Panc1 (cell line): ENCODE data around the gene SBNO2. TPM values are rescaled to one million over a fixed set of nuclear protein-coding genes. Genes with fewer than 3 reads are reported as not detected.
A peak's percentile ranks its signal among the peaks of the same experiment; 100 is the strongest.

ENCODE experiments used
- ATAC-seq: fragments of 200-7000 bp; cut with Tn5 transposase; 2 replicates; pipeline ENCODE4 v1.9.1; 2020; ENCODE audit warnings: mild to moderate bottlenecking, moderate library complexity
- BruUV-seq: library from RNA; stranded (reverse); fragments of 400-500 nt; replicated peaks from 2 replicates; lab custom pipeline; 2021; lab: Mats Ljungman, UMichigan
- CTCF ChIA-PET: fragments of 300-600 bp; sonication (Branson Sonifier 250); formaldehyde crosslinking; loops from one replicate; lab custom pipeline; 2022; ENCODE audit warnings: antibody characterized with exemption; lab: Charles Lee
- POLR2A ChIA-PET: fragments of 300-600 bp; sonication (Branson Sonifier 250); formaldehyde crosslinking; loops from one replicate; lab custom pipeline; 2022; ENCODE audit warnings: antibody characterized with exemption; lab: Charles Lee
- DNase-seq: peaks from one replicate; pipeline ENCODE4 v3.0.0-alpha.2; 2010; ENCODE audit warnings: low read depth, low spot score
- H3K27ac ChIP-seq: 2 replicates; pipeline ENCODE4 v1.5.1; 2011; ENCODE audit warnings: mild to moderate bottlenecking, low read length, inconsistent platforms
- H3K27me3 ChIP-seq: fragments of 200-500 bp; sonication (Bioruptor generic); 2 replicates; pipeline ENCODE4 v1.6.0; 2014; ENCODE audit warnings: low read length, inconsistent platforms; ENCODE audit not compliant: control insufficient read depth, insufficient read depth
- H3K36me3 ChIP-seq: fragments of 200-500 bp; sonication (Bioruptor generic); 2 replicates; pipeline ENCODE4 v1.5.1; 2014; ENCODE audit warnings: inconsistent platforms, mild to moderate bottlenecking, low read length, moderate library complexity; ENCODE audit not compliant: control insufficient read depth, insufficient read depth
- H3K4me1 ChIP-seq: 2 replicates; pipeline ENCODE4 v1.5.1; 2011; ENCODE audit warnings: inconsistent platforms, mild to moderate bottlenecking, low read length, moderate library complexity; ENCODE audit not compliant: control insufficient read depth, insufficient read depth
- H3K4me3 ChIP-seq, 2 experiments: 2 replicates each; pipeline ENCODE4 v1.5.1; 2011 to 2012; ENCODE audit warnings: low read depth in 2 of 2, low read length in 2 of 2, mild to moderate bottlenecking in 2 of 2, inconsistent platforms in 1 of 2, moderate library complexity in 1 of 2
- H3K9me3 ChIP-seq: fragments of 200-500 bp; sonication (Bioruptor generic); 2 replicates; pipeline ENCODE4 v1.5.1; 2014; ENCODE audit warnings: low read depth, mild to moderate bottlenecking, inconsistent platforms, low read length, moderate library complexity; ENCODE audit not compliant: control insufficient read depth, insufficient read depth
- POLR2AphosphoS5 ChIP-seq: IDR thresholded peaks from 2 replicates; pipeline ENCODE4 v1.6.1; 2012; ENCODE audit warnings: mild to moderate bottlenecking, low read depth, low read length, moderate library complexity
- SIN3A ChIP-seq: IDR thresholded peaks from 2 replicates; pipeline ENCODE4 v1.6.1; 2012; ENCODE audit warnings: low read depth, mild to moderate bottlenecking, low read length, moderate library complexity, borderline replicate concordance; ENCODE audit not compliant: insufficient read depth
- TCF7L2 ChIP-seq: IDR thresholded peaks from 2 replicates; pipeline ENCODE4 v1.6.1; 2011; ENCODE audit warnings: mild to moderate bottlenecking, low read depth, low read length, inconsistent platforms
- in situ Hi-C: cut with HindIII; loops from 2 replicates; pipeline ENCODE4 v1.10.0; 2016; ENCODE audit warnings: low sequenced_read_pairs, low pct_unique_long_range_greater_than_20kb
- intact Hi-C: fragments of 100-400 bp; cut with micrococcal nuclease; formaldehyde crosslinking; loops from one replicate; pipeline ENCODE4 v1.10.0; 2022; ENCODE audit not compliant: unreplicated experiment
- total RNA-seq: library from RNA; stranded (reverse); gene quantifications from one replicate; pipeline ENCODE4 v1.2.1, GENCODE V29; 2021; ENCODE audit not compliant: unreplicated experiment
- TF ChIP-seq, protein P1 (sequence below): fragments of 450-650 bp; IDR thresholded peaks from 2 replicates; pipeline ENCODE4 v1.5.1; 2017; ENCODE audit warnings: mild to moderate bottlenecking
- TF ChIP-seq, protein P2 (sequence below), 2 experiments: IDR thresholded peaks; 2 replicates each; pipeline ENCODE4 v1.6.1; 2011 to 2012; ENCODE audit warnings: low read depth in 2 of 2, control low read depth in 1 of 2, low read length in 1 of 2, mild to moderate bottlenecking in 1 of 2, moderate library complexity in 1 of 2; ENCODE audit not compliant: insufficient read depth in 1 of 2

Gene SBNO2
- total RNA-seq, 1 experiment from 2014 or later: 101 TPM

DNA sequence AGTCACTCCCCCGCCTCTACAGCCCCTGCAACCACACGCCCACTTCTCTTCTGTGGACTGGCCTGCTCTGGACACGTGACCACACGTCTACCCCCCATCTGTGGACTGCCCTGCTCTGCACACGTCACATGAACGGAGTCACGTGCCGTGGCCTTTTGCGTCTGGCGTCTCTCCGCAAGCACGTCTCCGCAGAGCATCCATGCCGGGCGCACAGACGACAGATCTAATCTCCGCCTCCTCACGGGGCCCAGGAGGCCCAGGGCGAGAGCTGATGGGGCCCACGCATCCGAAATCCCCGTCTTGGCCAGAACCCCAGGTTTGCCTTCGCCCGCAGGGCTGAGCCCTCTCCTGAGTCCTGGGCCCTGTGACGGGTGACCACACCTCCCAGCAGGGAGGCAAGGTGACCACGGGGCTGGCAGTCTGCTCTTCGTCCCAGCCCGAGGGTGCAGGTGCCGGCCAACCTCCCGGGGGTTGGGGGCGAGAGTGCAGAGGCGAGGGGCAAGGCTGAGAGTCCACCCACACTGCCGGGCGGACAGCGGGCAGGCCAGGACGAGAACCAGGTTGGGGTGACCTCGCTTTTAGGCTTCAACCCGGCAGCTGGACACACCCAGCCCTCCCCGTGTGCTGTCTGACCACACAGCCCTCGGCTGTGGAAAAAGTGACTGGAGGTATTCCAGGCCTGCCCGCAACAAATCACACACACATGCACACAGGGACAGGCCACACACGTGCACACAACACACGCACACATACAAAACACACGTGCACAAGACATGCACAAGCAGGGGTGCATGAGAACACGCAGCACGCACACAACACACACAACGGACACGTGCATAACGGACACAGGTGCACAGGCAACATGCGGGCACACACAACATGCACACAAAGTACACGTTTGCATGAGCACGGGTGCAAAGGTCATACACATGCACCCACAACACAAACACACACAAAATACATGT is 3.9 kb downstream of the SBNO2 start:
- DNase-seq (no peak), ATAC-seq (peak; percentile 19)
- Histone ChIP-seq H3K4me3 (peak overlapping the region; percentile 66 to 73), H3K27ac (peak overlapping the region; percentile 94), H3K4me1 (peaks cover 21% of the 10 kb centered on the region), H3K36me3 (peaks cover 3% of the 10 kb centered on the region; the same call in 1 of the 2 replicates), H3K27me3 (no peaks in the 10 kb centered on the region), H3K9me3 (no peaks in the 10 kb centered on the region)
- no TSS peak for BruUV-seq
- ChIA-PET CTCF (no interaction called here), POLR2A (no interaction called here)
- in situ Hi-C loops: no loop called here
- intact Hi-C loops: no loop called here
- TF ChIP-seq POLR2AphosphoS5 (peak; percentile 73), SIN3A (peak; percentile 43; the same call in 1 of the 2 replicates), TCF7L2 (0 out of 2 replicates have a peak, but pooled peaks have one; percentile 37)
- TF ChIP-seq, protein P1, sequence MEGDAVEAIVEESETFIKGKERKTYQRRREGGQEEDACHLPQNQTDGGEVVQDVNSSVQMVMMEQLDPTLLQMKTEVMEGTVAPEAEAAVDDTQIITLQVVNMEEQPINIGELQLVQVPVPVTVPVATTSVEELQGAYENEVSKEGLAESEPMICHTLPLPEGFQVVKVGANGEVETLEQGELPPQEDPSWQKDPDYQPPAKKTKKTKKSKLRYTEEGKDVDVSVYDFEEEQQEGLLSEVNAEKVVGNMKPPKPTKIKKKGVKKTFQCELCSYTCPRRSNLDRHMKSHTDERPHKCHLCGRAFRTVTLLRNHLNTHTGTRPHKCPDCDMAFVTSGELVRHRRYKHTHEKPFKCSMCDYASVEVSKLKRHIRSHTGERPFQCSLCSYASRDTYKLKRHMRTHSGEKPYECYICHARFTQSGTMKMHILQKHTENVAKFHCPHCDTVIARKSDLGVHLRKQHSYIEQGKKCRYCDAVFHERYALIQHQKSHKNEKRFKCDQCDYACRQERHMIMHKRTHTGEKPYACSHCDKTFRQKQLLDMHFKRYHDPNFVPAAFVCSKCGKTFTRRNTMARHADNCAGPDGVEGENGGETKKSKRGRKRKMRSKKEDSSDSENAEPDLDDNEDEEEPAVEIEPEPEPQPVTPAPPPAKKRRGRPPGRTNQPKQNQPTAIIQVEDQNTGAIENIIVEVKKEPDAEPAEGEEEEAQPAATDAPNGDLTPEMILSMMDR: no peak
- TF ChIP-seq, protein P2, sequence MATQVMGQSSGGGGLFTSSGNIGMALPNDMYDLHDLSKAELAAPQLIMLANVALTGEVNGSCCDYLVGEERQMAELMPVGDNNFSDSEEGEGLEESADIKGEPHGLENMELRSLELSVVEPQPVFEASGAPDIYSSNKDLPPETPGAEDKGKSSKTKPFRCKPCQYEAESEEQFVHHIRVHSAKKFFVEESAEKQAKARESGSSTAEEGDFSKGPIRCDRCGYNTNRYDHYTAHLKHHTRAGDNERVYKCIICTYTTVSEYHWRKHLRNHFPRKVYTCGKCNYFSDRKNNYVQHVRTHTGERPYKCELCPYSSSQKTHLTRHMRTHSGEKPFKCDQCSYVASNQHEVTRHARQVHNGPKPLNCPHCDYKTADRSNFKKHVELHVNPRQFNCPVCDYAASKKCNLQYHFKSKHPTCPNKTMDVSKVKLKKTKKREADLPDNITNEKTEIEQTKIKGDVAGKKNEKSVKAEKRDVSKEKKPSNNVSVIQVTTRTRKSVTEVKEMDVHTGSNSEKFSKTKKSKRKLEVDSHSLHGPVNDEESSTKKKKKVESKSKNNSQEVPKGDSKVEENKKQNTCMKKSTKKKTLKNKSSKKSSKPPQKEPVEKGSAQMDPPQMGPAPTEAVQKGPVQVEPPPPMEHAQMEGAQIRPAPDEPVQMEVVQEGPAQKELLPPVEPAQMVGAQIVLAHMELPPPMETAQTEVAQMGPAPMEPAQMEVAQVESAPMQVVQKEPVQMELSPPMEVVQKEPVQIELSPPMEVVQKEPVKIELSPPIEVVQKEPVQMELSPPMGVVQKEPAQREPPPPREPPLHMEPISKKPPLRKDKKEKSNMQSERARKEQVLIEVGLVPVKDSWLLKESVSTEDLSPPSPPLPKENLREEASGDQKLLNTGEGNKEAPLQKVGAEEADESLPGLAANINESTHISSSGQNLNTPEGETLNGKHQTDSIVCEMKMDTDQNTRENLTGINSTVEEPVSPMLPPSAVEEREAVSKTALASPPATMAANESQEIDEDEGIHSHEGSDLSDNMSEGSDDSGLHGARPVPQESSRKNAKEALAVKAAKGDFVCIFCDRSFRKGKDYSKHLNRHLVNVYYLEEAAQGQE (IDR thresholded peaks at IDR 0.05; ENCODE audit: insufficient read depth in 1 of 2, low read depth in 2 of 2, low read length in 1 of 2): no peak

DNA sequence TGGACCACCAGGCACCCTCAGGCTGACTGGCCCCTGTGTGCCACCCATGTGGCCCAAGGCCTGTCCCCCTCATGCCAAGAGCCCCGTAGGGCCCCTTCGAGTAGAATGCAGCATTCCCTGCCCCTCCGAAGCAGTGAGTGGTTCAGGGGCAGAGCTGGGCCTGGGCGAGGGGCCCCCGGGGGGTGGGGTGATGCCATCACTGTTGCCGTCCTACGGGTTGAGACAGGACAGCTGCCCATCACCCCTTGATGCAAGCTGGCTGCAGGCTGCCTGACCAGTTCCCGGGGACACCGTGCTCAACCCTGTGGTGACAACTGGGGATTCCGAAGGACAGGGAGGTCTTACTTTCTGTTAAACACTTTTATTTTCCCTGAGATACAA is 4.7 kb downstream of the SBNO2 start:
- DNase-seq: no peak
- CTCF ChIA-PET: no interaction called here
- in situ Hi-C loops: no loop called here
- intact Hi-C loops: no loop called here
- Histone ChIP-seq H3K4me3 (peak overlapping the region; percentile 66 to 73), H3K27me3 (no peaks in the 10 kb centered on the region), H3K36me3 (peaks cover 3% of the 10 kb centered on the region; the same call in 1 of the 2 replicates), H3K27ac (peak overlapping the region; percentile 94), H3K9me3 (no peaks in the 10 kb centered on the region), H3K4me1 (peaks cover 21% of the 10 kb centered on the region)
- POLR2A ChIA-PET: no interaction called here
- peak; percentile 0; the same call in 1 of the 2 replicates for ATAC-seq
- TF ChIP-seq, protein P1: no peak
- TF ChIP-seq POLR2AphosphoS5 (no peak), SIN3A (no peak; the same call in 1 of the 2 replicates), TCF7L2 (no peak)
- TF ChIP-seq, protein P2 (IDR thresholded peaks at IDR 0.05; ENCODE audit: insufficient read depth in 1 of 2, low read depth in 2 of 2, low read length in 1 of 2): no peak
- BruUV-seq: no TSS peak
